ENCODE data around the gene CHRNG.
A peak's percentile ranks its signal among the peaks of the same experiment; 100 is the strongest.

DNA sequence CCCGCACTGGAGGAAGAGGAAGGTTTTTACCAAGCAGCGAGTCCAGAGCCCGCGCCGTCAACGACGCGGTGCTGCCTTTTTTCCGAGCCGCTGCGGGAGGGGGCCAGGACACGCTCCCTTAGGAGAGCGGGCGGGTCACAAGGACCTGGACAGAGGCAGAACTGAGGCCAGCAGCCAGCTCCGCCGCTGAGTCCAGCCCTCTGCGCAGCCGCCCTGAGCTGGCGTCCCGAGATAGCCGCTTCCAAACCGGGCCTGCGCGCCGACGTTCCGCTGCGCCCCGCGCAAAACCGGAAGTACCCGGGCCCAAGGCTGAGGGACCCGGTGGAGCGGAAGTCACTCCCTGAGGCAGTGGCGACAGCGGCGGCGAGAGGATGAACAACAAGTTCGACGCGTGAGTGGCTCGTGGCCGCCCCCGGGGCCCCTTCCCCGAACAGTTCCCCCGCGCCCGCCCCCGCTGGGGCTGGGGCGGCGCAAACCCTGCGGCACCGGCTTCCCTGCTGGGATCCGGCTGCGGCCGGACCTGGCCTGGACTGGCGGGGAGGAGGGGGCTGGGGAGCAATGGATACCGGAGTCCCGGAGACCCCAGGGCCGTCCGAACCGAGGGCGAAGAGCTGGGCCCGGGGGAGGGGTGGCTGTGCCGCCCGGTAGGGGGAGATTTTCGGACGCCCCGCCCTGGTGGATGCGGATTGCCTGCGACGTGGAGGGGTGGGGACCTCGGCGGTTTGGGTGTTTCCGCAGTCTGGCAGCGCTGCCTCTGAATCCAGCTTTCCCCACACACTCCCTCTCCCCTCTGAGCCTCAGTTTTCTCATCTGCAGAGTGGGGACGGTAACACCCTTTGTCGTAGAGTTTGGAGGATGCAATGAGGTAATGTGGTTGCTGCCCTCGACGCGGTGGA, 11.1 kb downstream of the CHRNG start, which contains the start of the genes EIF4E2 and TIGD1:
- no peak for TF ChIP-seq STAT1 (IDR thresholded peaks at IDR 0.05; ENCODE audit: unreplicated experiment)
- TF ChIP-seq, protein P1, sequence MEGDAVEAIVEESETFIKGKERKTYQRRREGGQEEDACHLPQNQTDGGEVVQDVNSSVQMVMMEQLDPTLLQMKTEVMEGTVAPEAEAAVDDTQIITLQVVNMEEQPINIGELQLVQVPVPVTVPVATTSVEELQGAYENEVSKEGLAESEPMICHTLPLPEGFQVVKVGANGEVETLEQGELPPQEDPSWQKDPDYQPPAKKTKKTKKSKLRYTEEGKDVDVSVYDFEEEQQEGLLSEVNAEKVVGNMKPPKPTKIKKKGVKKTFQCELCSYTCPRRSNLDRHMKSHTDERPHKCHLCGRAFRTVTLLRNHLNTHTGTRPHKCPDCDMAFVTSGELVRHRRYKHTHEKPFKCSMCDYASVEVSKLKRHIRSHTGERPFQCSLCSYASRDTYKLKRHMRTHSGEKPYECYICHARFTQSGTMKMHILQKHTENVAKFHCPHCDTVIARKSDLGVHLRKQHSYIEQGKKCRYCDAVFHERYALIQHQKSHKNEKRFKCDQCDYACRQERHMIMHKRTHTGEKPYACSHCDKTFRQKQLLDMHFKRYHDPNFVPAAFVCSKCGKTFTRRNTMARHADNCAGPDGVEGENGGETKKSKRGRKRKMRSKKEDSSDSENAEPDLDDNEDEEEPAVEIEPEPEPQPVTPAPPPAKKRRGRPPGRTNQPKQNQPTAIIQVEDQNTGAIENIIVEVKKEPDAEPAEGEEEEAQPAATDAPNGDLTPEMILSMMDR (conservative IDR thresholded peaks at IDR 0.05; ENCODE audit: low read depth in 2 of 2), result peak in 1 of 2 experiments; percentile 10; a peak in 1 of 4 replicates
- TF ChIP-seq, protein P2, sequence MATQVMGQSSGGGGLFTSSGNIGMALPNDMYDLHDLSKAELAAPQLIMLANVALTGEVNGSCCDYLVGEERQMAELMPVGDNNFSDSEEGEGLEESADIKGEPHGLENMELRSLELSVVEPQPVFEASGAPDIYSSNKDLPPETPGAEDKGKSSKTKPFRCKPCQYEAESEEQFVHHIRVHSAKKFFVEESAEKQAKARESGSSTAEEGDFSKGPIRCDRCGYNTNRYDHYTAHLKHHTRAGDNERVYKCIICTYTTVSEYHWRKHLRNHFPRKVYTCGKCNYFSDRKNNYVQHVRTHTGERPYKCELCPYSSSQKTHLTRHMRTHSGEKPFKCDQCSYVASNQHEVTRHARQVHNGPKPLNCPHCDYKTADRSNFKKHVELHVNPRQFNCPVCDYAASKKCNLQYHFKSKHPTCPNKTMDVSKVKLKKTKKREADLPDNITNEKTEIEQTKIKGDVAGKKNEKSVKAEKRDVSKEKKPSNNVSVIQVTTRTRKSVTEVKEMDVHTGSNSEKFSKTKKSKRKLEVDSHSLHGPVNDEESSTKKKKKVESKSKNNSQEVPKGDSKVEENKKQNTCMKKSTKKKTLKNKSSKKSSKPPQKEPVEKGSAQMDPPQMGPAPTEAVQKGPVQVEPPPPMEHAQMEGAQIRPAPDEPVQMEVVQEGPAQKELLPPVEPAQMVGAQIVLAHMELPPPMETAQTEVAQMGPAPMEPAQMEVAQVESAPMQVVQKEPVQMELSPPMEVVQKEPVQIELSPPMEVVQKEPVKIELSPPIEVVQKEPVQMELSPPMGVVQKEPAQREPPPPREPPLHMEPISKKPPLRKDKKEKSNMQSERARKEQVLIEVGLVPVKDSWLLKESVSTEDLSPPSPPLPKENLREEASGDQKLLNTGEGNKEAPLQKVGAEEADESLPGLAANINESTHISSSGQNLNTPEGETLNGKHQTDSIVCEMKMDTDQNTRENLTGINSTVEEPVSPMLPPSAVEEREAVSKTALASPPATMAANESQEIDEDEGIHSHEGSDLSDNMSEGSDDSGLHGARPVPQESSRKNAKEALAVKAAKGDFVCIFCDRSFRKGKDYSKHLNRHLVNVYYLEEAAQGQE (IDR thresholded peaks at IDR 0.05; ENCODE audit: unreplicated experiment), result no peak
- no peak for TF ChIP-seq EZH2phosphoT487 (IDR thresholded peaks at IDR 0.05; ENCODE audit: unreplicated experiment)
- TF ChIP-seq POLR2AphosphoS5 (IDR thresholded peaks at IDR 0.05; ENCODE audit: low read depth), result peak; percentile 94
- no peak for TF ChIP-seq EZH2 (IDR thresholded peaks at IDR 0.05; ENCODE audit: low read depth, unreplicated experiment)
